Left ventricle myocardium superior (tissue), 1 donor: ENCODE results near the gene ASTN2. TPM values are rescaled to one million over a fixed set of nuclear protein-coding genes. Genes with fewer than 3 reads are reported as not detected.

Experiments used
- ATAC-seq: fragments of 200-7000 bp; cut with Tn5 transposase; one replicate; pipeline ENCODE4 v1.9.1; 2020; ENCODE audit warnings: mild to moderate bottlenecking, moderate library complexity
- DNase-seq: peaks from one replicate; pipeline ENCODE4 v3.0.0-alpha.2; 2020
- intact Hi-C: fragments of 100-400 bp; cut with micrococcal nuclease; formaldehyde crosslinking; loops from one replicate; pipeline ENCODE4 v1.11.0; 2022
- total RNA-seq: library from RNA; stranded (reverse); fragmentation: NEBNext Ultra II Directional; extraction: Animal tissue kit (Norgen Biotek cat#: 25700); gene quantifications from one replicate; pipeline ENCODE4 v1.2.1, GENCODE V29; 2021
- donor health status: DM: no; HTN: yes; CAD: no; lungs with severe emphysema.

Gene ASTN2
- total RNA-seq, 1 donor from 2014 or later: 11.3 TPM

- DNase-seq (no peak), ATAC-seq (no peak)
- intact Hi-C loops: no loop called here
Observed at GRCh38 chr9:117096138-117096537, 318.7 kb downstream of the ASTN2 start.

DNA sequence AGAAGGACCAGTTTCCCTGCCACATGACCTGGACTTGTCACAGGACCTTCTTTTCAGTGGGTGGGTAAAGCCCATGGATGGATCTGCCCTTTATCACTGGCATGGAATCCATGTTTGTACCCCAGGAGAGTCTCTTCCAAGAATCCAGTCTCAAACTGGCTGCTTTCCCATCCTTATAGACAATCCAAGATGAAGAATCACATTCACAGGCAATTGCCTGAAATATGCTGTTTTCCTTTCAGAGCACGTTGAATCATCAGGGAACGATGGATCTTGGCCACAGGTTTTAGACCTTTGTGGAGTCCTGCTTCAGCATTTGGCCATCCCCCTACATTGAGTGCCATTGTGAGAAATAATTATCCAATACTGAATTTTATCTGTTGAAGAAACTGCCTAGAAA, 319.8 kb downstream of the ASTN2 start:
- intact Hi-C loops: no loop called here
- DNase-seq (no peak), ATAC-seq (no peak)

DNA sequence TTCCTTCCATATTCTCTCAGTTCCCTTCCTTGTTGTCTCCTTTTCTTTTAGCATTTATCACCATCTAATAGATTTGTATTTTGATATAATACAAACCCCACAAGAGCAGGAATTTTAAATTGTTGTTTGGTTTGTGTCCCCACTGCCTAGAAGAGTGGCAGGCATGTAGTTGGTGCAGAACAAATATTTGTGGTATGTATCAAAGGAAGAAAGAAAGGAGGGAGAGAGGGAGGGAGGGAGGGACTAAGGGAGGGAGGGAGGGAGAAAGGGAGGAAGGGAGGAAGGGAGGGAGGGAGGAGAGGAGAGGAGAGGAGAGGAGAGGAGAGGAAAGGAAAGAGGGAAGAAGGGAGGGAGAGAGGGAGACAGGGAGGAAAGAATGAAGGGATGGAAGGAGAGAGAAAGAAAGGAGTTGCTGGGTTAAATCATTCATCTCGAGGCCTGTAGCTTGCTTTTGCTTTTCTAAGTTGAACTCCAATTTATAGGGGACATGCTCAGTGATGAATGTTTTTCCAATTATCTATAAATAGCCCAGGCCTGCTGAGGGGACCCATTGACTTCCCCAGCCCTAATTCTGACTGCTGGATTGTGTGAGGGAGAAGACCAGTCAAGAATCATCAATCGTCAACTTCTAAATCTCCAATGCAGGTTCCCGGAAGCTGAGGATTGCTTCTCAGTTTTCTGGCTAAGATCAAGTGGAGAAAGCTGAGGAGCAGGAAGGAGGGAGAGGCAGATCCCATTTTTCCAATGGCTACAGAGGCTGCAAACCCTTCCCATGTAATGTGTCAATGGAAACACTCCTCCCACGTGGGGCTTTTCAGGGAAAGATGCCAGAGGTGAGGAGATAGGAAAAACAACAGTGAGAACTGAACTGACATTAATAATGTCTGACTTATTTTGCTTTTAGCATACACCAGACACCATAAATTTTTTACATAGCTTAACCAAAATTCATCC, 320.7 kb downstream of the ASTN2 start:
- DNase-seq (no peak), ATAC-seq (no peak)
- intact Hi-C loops: no loop called here

DNA sequence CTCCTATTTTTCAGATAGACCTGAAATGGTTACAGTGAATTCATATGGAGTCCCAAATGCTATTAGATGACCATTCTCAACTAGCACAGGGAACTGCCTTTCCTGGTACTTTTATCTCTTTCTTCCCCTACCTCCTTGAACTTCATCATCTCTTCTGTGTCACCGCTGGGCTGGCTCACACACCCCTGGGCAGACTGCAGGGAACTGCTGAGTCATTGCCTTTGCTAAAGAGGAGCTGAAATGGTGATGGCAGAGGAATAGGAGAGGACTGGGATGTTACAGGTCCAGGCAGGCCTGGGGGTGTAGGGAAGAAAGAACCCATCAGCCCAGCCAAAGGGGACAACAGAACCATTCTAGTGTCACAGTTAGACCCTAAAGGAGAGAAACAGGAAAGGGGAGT, 322.3 kb downstream of the ASTN2 start:
- ATAC-seq: no peak
- DNase-seq: no peak
- intact Hi-C loops: no loop called here

DNA sequence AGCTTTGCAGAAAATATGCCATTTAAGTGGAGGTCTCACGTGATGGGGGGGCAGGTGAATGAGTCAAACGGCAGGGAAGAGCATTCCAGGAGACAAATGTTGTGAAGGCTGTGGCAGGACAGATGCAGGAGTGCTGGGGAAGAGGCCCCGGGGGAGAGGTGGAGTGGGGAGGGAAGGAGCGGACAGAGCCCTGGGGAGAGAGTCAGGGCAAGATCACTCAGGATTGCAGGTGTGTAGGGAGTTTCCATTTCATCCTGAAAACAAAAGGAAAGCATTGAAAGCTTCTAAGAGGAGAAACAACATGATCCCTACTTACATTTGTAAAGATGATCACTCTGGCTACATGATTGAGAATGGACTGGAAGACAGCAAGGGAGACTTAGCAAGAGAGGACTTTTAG, 323.3 kb downstream of the ASTN2 start:
- no peak for DNase-seq
- no peak for ATAC-seq
- intact Hi-C loops: no loop called here

GRCh38 chr9:117088786-117089185, 326.1 kb downstream of the ASTN2 start:
- intact Hi-C loops: no loop called here
- ATAC-seq (no peak), DNase-seq (no peak)

DNA sequence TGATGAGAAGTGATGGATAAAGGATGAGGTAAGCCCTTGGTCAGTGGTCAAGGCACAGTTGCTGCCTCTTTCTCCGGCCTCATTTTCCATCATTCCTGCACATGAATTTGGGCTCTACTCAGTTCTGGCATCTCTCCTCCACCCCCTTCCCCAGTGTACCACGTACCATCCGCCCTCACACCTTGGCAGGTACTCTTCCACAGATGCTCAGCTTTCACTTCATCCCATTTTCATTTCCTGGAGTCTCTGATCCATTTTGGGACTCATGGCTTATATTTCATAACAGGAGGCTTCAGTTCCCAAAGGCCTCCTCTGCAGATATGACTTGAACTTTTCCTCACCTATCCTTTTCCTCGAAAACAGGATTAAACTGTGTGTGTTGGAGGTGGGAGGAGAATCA, 326.7 kb downstream of the ASTN2 start:
- intact Hi-C loops: no loop called here
- ATAC-seq: no peak
- DNase-seq: no peak

DNA sequence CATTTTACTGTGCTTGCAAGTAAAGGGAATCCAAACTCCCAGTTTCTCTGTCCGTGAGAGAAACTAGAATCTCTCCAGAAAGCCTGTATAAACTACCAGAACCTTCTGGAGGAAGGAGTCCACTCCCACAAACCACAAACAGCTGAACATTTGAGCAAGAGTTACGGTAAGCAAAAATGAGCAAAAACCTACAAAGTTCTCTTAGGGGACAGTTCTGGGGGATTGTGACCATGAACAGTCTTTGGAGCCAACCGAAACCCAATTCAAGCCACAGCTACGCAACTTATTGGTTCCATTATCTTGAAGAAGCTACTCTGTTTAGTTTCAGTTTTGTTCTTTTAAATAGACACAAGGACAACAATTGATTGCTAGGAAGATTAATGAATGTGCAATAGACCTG, 330.6 kb downstream of the ASTN2 start:
- ATAC-seq (no peak), DNase-seq (no peak)
- intact Hi-C loops: no loop called here

DNA sequence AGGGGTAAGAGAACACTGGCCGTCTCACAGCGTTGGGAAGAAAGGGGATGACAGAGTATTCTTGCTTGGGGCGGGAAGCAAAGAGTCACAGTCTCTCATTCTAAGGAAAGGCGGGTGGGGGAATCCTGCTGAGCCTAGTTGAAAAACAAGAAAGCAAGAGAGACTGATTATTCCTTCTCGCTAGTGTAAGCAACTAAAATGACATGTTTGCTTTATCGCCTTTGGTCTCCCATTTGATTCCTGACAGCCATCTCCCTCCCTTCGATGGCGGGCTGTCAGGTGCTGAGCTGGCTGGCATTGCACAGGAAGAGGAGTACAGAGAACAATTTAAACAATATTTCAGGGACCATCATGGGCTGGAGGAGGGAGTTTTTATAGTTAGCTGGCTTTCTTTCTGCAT, 331.3 kb downstream of the ASTN2 start:
- no peak for DNase-seq
- intact Hi-C loops: no loop called here
- no peak for ATAC-seq

- DNase-seq (no peak), ATAC-seq (no peak)
- intact Hi-C loops: no loop called here
Observed at GRCh38 chr9:117081641-117082317, 333.1 kb downstream of the ASTN2 start.

GRCh38 chr9:117080765-117081390, 334.0 kb downstream of the ASTN2 start:
- ATAC-seq (no peak), DNase-seq (no peak)
- intact Hi-C loops: no loop called here

GRCh38 chr9:117076571-117077290, 338.1 kb downstream of the ASTN2 start:
- intact Hi-C loops: no loop called here
- DNase-seq (no peak), ATAC-seq (no peak)

DNA sequence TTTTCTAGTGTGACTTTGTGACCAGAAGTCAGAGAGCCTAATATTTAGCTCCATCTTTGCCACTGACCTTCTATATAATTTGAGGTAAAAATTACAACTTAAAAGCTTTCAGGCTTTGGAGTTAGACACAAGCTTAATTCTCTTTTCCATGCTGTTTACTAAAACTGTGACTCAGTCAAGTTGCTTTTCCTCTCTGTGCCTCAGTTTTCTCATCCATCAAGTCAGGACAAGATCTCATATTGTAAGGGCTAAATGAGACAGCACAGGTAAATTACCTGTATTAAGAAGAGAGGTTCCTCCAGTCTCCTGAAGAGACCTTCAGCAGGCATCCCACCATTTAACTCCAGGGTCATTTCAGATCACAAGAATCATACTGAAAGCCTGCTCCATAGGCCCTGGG, 339.2 kb downstream of the ASTN2 start:
- DNase-seq: no peak
- no peak for ATAC-seq
- intact Hi-C loops: no loop called here

DNA sequence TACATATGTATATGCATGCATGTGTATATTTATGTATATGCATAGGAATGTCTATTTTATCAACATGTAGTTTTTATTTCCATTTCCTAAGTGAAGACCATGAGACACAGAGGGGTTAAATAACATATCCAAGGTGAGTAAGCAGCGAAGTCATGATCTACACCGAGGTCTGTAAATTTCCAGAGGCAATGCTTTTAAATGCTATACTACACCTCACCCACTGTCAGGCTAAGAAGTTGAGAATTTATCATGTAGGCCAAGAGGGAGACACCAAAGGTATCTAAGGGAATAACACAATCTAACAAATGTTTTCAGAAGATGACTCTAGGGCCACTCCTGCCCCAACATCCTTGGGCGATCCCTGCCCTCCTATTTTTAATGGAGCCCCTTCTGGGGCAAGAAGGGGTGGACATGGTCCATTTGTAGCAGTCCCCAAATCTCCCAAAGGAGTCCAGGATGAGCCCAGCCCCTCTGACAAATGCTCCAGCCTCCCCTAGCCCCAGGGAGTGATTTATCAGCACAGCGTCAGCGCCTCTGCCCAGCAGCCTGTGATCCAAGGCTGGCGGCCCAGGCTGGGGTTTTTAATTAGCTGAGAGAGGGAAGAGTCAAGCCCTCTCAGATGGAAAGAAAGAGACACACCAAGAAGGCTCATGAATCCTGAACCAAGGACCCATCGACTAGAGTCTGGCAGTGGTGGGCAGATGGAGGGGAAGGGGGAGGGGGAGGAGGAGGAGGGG, 339.9 kb downstream of the ASTN2 start:
- no peak for DNase-seq
- intact Hi-C loops: no loop called here

DNA sequence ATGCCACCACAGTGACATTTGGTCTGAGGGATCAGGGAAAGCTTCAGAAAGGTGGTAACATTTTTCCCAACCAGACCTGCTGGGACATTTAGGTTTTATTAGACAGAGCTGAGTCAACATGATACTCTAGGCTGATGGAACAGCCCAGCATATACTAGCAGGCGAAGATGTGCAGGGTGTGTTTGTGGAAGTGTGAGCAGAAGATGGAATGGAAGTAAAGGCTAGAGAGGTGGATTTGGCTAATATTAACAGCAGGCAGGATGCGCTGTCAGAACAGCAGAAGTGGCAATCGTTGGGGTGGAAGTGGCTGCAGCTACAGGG, 340.6 kb downstream of the ASTN2 start:
- DNase-seq (no peak), ATAC-seq (no peak)
- intact Hi-C loops: no loop called here

More for the DNA sequence above, 339.9 kb downstream of the ASTN2 start:
- no peak for ATAC-seq

GRCh38 chr9:117073539-117074341, 341.1 kb downstream of the ASTN2 start:
- intact Hi-C loops: no loop called here
- DNase-seq (no peak), ATAC-seq (no peak)

DNA sequence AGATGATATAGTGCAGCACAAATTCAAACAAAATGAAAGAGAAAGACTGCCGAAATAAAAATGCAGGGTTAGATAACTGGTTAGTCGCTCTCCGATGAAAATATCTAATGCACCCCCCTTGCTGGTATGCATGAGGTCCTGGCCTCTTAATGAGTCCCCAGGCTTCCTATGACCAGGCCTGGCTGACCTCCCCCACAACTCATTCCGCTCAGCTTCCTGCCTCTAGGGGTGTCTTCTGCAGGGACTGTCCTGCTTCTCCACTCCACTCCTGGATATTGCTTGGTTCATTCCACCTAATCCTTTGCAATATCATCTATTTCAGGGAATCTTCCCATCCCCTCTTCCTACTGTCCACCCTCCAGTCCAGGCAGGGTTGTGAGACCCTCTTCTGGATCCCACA, 341.8 kb downstream of the ASTN2 start:
- ATAC-seq (no peak), DNase-seq (no peak)
- intact Hi-C loops: no loop called here

GRCh38 chr9:117072216-117072615, 342.6 kb downstream of the ASTN2 start:
- intact Hi-C loops: no loop called here
- no peak for DNase-seq

More at GRCh38 chr9:117072216-117072615, 342.6 kb downstream of the ASTN2 start:
- no peak for ATAC-seq
